ENCODE results near the gene BMPER. TPM values are rescaled to one million over a fixed set of nuclear protein-coding genes. Genes with fewer than 3 reads are reported as not detected.

The BMPER gene
- total and polyA plus RNA-seq, 8 donors = 7.4 to 47.7 (median 39.6) TPM

- H3K4me3 ChIP-seq = no peak overlapping the region
- no peaks in the 10 kb centered on the region for H3K9me3 ChIP-seq
- no peak overlapping the region for H3K27ac ChIP-seq
- no peak for DNase-seq
- no peaks in the 10 kb centered on the region for H3K4me1 ChIP-seq
- no peaks in the 10 kb centered on the region for H3K36me3 ChIP-seq
- no peak for TF ChIP-seq CTCF (IDR thresholded peaks at IDR 0.05)
- ATAC-seq = no peak
- intact Hi-C loops (cut with DNase I) = no loop called here
- H3K27me3 ChIP-seq = no peaks in the 10 kb centered on the region
Measured at GRCh38 chr7:33961948-33962347, 56.6 kb downstream of the BMPER start.

GRCh38 chr7:33964417-33965182 is 59.3 kb downstream of the BMPER start:
- ATAC-seq (peak; percentile 12), DNase-seq (peak in 2 of 4 donors; percentile 24 to 53)
- Histone ChIP-seq H3K4me3 (no peak overlapping the region), H3K9me3 (no peaks in the 10 kb centered on the region), H3K27ac (no peak overlapping the region), H3K27me3 (no peaks in the 10 kb centered on the region), H3K4me1 (no peaks in the 10 kb centered on the region), H3K36me3 (no peaks in the 10 kb centered on the region)
- TF ChIP-seq CTCF (IDR thresholded peaks at IDR 0.05) = no peak
- intact Hi-C loops (cut with DNase I) = no loop called here

GRCh38 chr7:33965183-33965744 is 59.9 kb downstream of the BMPER start:
- no peak for TF ChIP-seq CTCF (IDR thresholded peaks at IDR 0.05)
- intact Hi-C loops (cut with DNase I) = no loop called here
- Histone ChIP-seq H3K27me3 (no peaks in the 10 kb centered on the region), H3K4me1 (no peaks in the 10 kb centered on the region), H3K27ac (no peak overlapping the region), H3K4me3 (no peak overlapping the region), H3K9me3 (no peaks in the 10 kb centered on the region), H3K36me3 (no peaks in the 10 kb centered on the region)
- ATAC-seq (peak; percentile 43), DNase-seq (peak in 2 of 4 donors; percentile 29 to 53)

GRCh38 chr7:33968591-33968990 is 63.3 kb downstream of the BMPER start:
- intact Hi-C loops (cut with DNase I) = no loop called here
- H3K4me1 ChIP-seq = no peaks in the 10 kb centered on the region

More at GRCh38 chr7:33968591-33968990, 63.3 kb downstream of the BMPER start:
- no peak for ATAC-seq
- no peak for TF ChIP-seq CTCF (IDR thresholded peaks at IDR 0.05)
- Histone ChIP-seq H3K27ac (no peak overlapping the region), H3K4me3 (no peak overlapping the region), H3K9me3 (no peaks in the 10 kb centered on the region), H3K27me3 (no peaks in the 10 kb centered on the region), H3K36me3 (no peaks in the 10 kb centered on the region)
- DNase-seq = no peak

Data from left lung (tissue), 10 donors.